GM19240 (cell line): ENCODE results near the gene COG1.
A peak's percentile ranks its signal among the peaks of the same experiment; 100 is the strongest.

Experiments
- DNase-seq: peaks from one replicate; pipeline ENCODE4 v3.0.0; 2011; ENCODE audit warnings: low spot score; ENCODE audit not compliant: insufficient read length

COG1 gene

GRCh38 chr17:73226556-73227172, 33.8 kb downstream of the COG1 start:
- DNase-seq = no peak

- DNase-seq = no peak
Observed at GRCh38 chr17:73227379-73227778, 34.5 kb downstream of the COG1 start.

GRCh38 chr17:73227944-73228343, 35.1 kb downstream of the COG1 start:
- DNase-seq = no peak

GRCh38 chr17:73228748-73229236, 35.9 kb downstream of the COG1 start:
- DNase-seq = peak; percentile 47

- no peak for DNase-seq
Observed at GRCh38 chr17:73230088-73230487, 37.2 kb downstream of the COG1 start.

GRCh38 chr17:73231395-73231794, 38.5 kb downstream of the COG1 start:
- no peak for DNase-seq

- peak; percentile 74 for DNase-seq
Observed at GRCh38 chr17:73231841-73232586, 39.2 kb downstream of the COG1 start.

GRCh38 chr17:73232587-73233373, 39.9 kb downstream of the COG1 start:
- no peak for DNase-seq

GRCh38 chr17:73234736-73235135, 41.9 kb downstream of the COG1 start:
- no peak for DNase-seq

- DNase-seq = no peak
Observed at GRCh38 chr17:73237714-73238113, 44.9 kb downstream of the COG1 start.

GRCh38 chr17:73240561-73240960, 47.7 kb downstream of the COG1 start:
- DNase-seq = no peak

GRCh38 chr17:73247726-73248125, 54.9 kb downstream of the COG1 start:
- DNase-seq = no peak

GRCh38 chr17:73248532-73248931, 55.7 kb downstream of the COG1 start:
- DNase-seq = no peak

- DNase-seq = no peak
Observed at GRCh38 chr17:73249700-73250099, 56.8 kb downstream of the COG1 start.

GRCh38 chr17:73250851-73251640, 58.2 kb downstream of the COG1 start:
- DNase-seq = no peak

GRCh38 chr17:73251871-73252270, 59.0 kb downstream of the COG1 start:
- no peak for DNase-seq

- peak; percentile 38 for DNase-seq
Observed at GRCh38 chr17:73255671-73256181, 62.9 kb downstream of the COG1 start.

- DNase-seq = no peak
Observed at GRCh38 chr17:73256220-73256619, 63.4 kb downstream of the COG1 start.

GRCh38 chr17:73257516-73257915, 64.7 kb downstream of the COG1 start:
- DNase-seq = no peak
